ENCODE data around the gene VSTM5. TPM values are rescaled to one million over a fixed set of nuclear protein-coding genes. Genes with fewer than 3 reads are reported as not detected.
"Not testable (repeated sequence)": the region's sequence is repeated elsewhere in the genome, so short reads cannot be mapped to it uniquely, and the experiment has no call there.

VSTM5 gene
- total RNA-seq, 2 donors from 2014 or later, result 0.74 to 0.77 TPM

- intact Hi-C loops (cut with DNase I), result loop anchor here (5.0 to 10.0 kb wide), 2 partner anchors 42 to 120 kb away; partner anchors contain the start of genes C11orf54, CEP295 and TAF1D
- Histone ChIP-seq H3K9me3 (no peaks in the 10 kb centered on the region), H3K27ac (peak within 1 kb of the TSS; percentile 92 to 96), H3K27me3 (replicated peaks; ENCODE audit: insufficient read depth) (no peaks in the 10 kb centered on the region), H3K36me3 (no peaks in the 10 kb centered on the region), H3K4me1 (replicated peaks) (peaks cover 10% of the 10 kb centered on the region), H3K4me3 (peak within 1 kb of the TSS; percentile 86 to 93)
- under 1% methylated on average over 72 of the region's 72 CpGs for WGBS
- peak; percentile 92 for DNase-seq (ENCODE audit: low spot score)
- TF ChIP-seq CTCF (IDR thresholded peaks at IDR 0.05) (peak in 3 of 4 experiments; percentile 45 to 65 (median 56)), POLR2AphosphoS5 (IDR thresholded peaks at IDR 0.05) (peak; percentile 98), POLR2A (IDR thresholded peaks at IDR 0.05) (peak; percentile 88)
Measured at GRCh38 chr11:93784145-93784934, 66.1 kb downstream of the VSTM5 start, which contains the start of gene MED17. TSS of gene MED17 (plus strand) at chr11:93784282. CDS start at chr11:93784514, 232 bp downstream.

GRCh38 chr11:93783765-93784144 is 66.7 kb downstream of the VSTM5 start:
- intact Hi-C loops (cut with DNase I), result loop anchor here (5.0 to 10.0 kb wide), 2 partner anchors 41 to 119 kb away; partner anchors contain the start of genes C11orf54, CEP295 and TAF1D
- Histone ChIP-seq H3K27me3 (replicated peaks; ENCODE audit: insufficient read depth) (no peaks in the 10 kb centered on the region), H3K27ac (peak overlapping the region; percentile 92 to 96), H3K4me1 (replicated peaks) (peaks cover 10% of the 10 kb centered on the region), H3K9me3 (no peaks in the 10 kb centered on the region), H3K36me3 (no peaks in the 10 kb centered on the region), H3K4me3 (peak overlapping the region; percentile 86 to 93)
- no peak for DNase-seq (ENCODE audit: low spot score)
- 0% methylated on average over 10 of the region's 10 CpGs for WGBS
- TF ChIP-seq POLR2A (IDR thresholded peaks at IDR 0.05) (no peak), POLR2AphosphoS5 (IDR thresholded peaks at IDR 0.05) (no peak), CTCF (IDR thresholded peaks at IDR 0.05) (no peak)

- Histone ChIP-seq H3K27ac (peak overlapping the region; percentile 92 to 96), H3K27me3 (replicated peaks; ENCODE audit: insufficient read depth) (no peaks in the 10 kb centered on the region), H3K9me3 (no peaks in the 10 kb centered on the region), H3K4me3 (peak overlapping the region; percentile 86 to 93), H3K36me3 (no peaks in the 10 kb centered on the region), H3K4me1 (replicated peaks) (peaks cover 10% of the 10 kb centered on the region)
- no peak for DNase-seq (ENCODE audit: low spot score)
- 45% methylated on average over 7 of the region's 7 CpGs for WGBS
- intact Hi-C loops (cut with DNase I), result loop anchor here (5.0 to 10.0 kb wide), 2 partner anchors 41 to 119 kb away; partner anchors contain the start of genes C11orf54, CEP295 and TAF1D
- no peak for TF ChIP-seq POLR2AphosphoS5 (IDR thresholded peaks at IDR 0.05)
- no peak for TF ChIP-seq POLR2A (IDR thresholded peaks at IDR 0.05)
- TF ChIP-seq CTCF (IDR thresholded peaks at IDR 0.05), result no peak
Measured at GRCh38 chr11:93783362-93783761, 67.1 kb downstream of the VSTM5 start.

- H3K9me3 ChIP-seq, result no peaks in the 10 kb centered on the region
- H3K4me3 ChIP-seq, result no peak overlapping the region
- WGBS, result 65% methylated on average over 2 of the region's 2 CpGs
- no peak for DNase-seq (ENCODE audit: low spot score)
- intact Hi-C loops (cut with DNase I), result no loop called here
- H3K27me3 ChIP-seq (replicated peaks; ENCODE audit: insufficient read depth), result no peaks in the 10 kb centered on the region
- TF ChIP-seq CTCF (IDR thresholded peaks at IDR 0.05) (no peak), POLR2AphosphoS5 (IDR thresholded peaks at IDR 0.05) (no peak), POLR2A (IDR thresholded peaks at IDR 0.05) (no peak)
- no peaks in the 10 kb centered on the region for H3K36me3 ChIP-seq
- H3K27ac ChIP-seq, result no peak overlapping the region
- no peaks in the 10 kb centered on the region for H3K4me1 ChIP-seq (replicated peaks)
Measured at GRCh38 chr11:93775289-93775688, 75.1 kb downstream of the VSTM5 start.

- H3K36me3 ChIP-seq; H3K4me3 ChIP-seq; H3K27me3 ChIP-seq (replicated peaks; ENCODE audit: insufficient read depth); H3K27ac ChIP-seq; DNase-seq (ENCODE audit: low spot score); H3K4me1 ChIP-seq (replicated peaks); intact Hi-C loops (cut with DNase I); H3K9me3 ChIP-seq: not testable (repeated sequence)
- 93% methylated on average over 3 of the region's 3 CpGs for whole genome bisulfite sequencing
Measured at GRCh38 chr11:93774560-93774959, 75.9 kb downstream of the VSTM5 start.
